K562 (cell line): ENCODE measurements around the gene MYEF2. TPM values are rescaled to one million over a fixed set of nuclear protein-coding genes. Genes with fewer than 3 reads are reported as not detected.

Experiments
- MAFG ChIP-seq: fragments of 450-650 bp; conservative IDR thresholded peaks from 2 replicates; pipeline ENCODE4 v1.6.1; 2016; ENCODE audit warnings: missing genetic modification characterization, missing compliant biosample characterization
- SRSF9 ChIP-seq: fragments of 200-400 bp; formaldehyde crosslinking; IDR thresholded peaks from 2 replicates; pipeline ENCODE4 v1.6.1; 2017; ENCODE audit warnings: low read depth, low read length, borderline replicate concordance
- WHSC1 ChIP-seq: IDR thresholded peaks from one replicate; pipeline ENCODE4 v1.6.1; 2012; ENCODE audit warnings: low read length, control low read depth, inconsistent platforms
- ZFP1 ChIP-seq: fragments of 450-650 bp; formaldehyde crosslinking; IDR thresholded peaks from 2 replicates; pipeline ENCODE4 v1.4.0; 2020; ENCODE audit warnings: mild to moderate bottlenecking, mixed read lengths
- ZNF384 ChIP-seq: IDR thresholded peaks from 2 replicates; pipeline ENCODE4 v1.6.1; 2012; ENCODE audit warnings: low read depth, low read length, improper control_type of control experiment
- ZNF436 ChIP-seq: fragments of 250-450, 450-650 bp; sonication (Bioruptor Pico); formaldehyde crosslinking; IDR thresholded peaks from 2 replicates; pipeline ENCODE4 v1.7.0; 2020; ENCODE audit warnings: mild to moderate bottlenecking
- polyA plus RNA-seq, 8 experiments: library from polyadenylated mRNA; depleted of rRNA in 4 of 8; stranded (reverse) in 5 of 8; unstranded in 3 of 8; fragments of >200 nt; fragmentation: Nextera tagmentation in 2 of 8; fragmentation: Illumina TruSeq in 1 of 8; extraction: Ambion mirVana in 2 of 8; extraction: Trizol in 1 of 8; gene quantifications; 2 replicates each; pipeline versions ENCODE4 v1.2.1 to v1.2.3, GENCODE V29; 2011 to 2014; ENCODE audit warnings: inconsistent platforms in 1 of 8, missing spikeins in 1 of 8
- total RNA-seq, 7 experiments: library from RNA; depleted of rRNA in 6 of 7; stranded (reverse); fragments of >200 nt in 6 of 7; fragmentation: Illumina TruSeq in 2 of 7; extraction: Trizol in 2 of 7; gene quantifications; 2 replicates each; pipeline versions ENCODE4 v1.2.1 to v1.2.3, GENCODE V29; 2011 to 2021; ENCODE audit warnings: low replicate concordance in 1 of 7
- TF ChIP-seq, protein P1 (sequence below): fragments of 450-650 bp; IDR thresholded peaks from 2 replicates; pipeline ENCODE4 v1.6.1; 2016; ENCODE audit warnings: mild to moderate bottlenecking, moderate library complexity
- TF ChIP-seq, protein P2 (sequence below): sonication (generic); formaldehyde crosslinking; IDR thresholded peaks from 2 replicates; pipeline ENCODE4 v1.8.0; 2022; ENCODE audit warnings: mild to moderate bottlenecking, missing genetic modification reagents
- TF ChIP-seq, protein P3 (sequence below): fragments of 450-650 bp; IDR thresholded peaks from 2 replicates; pipeline ENCODE4 v1.6.1; 2016; ENCODE audit warnings: missing biosample characterization, missing genetic modification characterization
- TF ChIP-seq, protein P4 (sequence below): fragments of 250-450 bp; sonication (Bioruptor Pico); IDR thresholded peaks from 2 replicates; pipeline ENCODE4 v1.5.0; 2020; ENCODE audit warnings: mild to moderate bottlenecking, borderline replicate concordance

The MYEF2 gene
- total and polyA plus RNA-seq, 9 of the 15 experiments (the other 6 are each of a cell fraction or from before 2014, with no cell fraction given): 0.03 to 0.82 (median 0.19) TPM

DNA sequence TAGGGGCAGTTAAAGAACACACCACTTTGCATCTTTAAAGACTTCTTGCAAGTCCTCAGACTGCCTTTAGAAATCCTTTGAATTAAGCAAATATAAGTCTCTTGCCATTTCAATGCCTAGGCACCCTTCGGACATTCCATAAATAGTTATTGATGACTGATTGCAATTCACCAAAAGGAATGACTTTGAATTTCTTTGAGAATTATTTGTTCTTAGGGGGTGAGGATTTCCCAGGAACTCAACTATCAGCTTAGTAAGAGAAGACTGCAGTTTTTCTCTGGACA is 495 bp upstream of the MYEF2 start (continued):
- TF ChIP-seq, protein P1, sequence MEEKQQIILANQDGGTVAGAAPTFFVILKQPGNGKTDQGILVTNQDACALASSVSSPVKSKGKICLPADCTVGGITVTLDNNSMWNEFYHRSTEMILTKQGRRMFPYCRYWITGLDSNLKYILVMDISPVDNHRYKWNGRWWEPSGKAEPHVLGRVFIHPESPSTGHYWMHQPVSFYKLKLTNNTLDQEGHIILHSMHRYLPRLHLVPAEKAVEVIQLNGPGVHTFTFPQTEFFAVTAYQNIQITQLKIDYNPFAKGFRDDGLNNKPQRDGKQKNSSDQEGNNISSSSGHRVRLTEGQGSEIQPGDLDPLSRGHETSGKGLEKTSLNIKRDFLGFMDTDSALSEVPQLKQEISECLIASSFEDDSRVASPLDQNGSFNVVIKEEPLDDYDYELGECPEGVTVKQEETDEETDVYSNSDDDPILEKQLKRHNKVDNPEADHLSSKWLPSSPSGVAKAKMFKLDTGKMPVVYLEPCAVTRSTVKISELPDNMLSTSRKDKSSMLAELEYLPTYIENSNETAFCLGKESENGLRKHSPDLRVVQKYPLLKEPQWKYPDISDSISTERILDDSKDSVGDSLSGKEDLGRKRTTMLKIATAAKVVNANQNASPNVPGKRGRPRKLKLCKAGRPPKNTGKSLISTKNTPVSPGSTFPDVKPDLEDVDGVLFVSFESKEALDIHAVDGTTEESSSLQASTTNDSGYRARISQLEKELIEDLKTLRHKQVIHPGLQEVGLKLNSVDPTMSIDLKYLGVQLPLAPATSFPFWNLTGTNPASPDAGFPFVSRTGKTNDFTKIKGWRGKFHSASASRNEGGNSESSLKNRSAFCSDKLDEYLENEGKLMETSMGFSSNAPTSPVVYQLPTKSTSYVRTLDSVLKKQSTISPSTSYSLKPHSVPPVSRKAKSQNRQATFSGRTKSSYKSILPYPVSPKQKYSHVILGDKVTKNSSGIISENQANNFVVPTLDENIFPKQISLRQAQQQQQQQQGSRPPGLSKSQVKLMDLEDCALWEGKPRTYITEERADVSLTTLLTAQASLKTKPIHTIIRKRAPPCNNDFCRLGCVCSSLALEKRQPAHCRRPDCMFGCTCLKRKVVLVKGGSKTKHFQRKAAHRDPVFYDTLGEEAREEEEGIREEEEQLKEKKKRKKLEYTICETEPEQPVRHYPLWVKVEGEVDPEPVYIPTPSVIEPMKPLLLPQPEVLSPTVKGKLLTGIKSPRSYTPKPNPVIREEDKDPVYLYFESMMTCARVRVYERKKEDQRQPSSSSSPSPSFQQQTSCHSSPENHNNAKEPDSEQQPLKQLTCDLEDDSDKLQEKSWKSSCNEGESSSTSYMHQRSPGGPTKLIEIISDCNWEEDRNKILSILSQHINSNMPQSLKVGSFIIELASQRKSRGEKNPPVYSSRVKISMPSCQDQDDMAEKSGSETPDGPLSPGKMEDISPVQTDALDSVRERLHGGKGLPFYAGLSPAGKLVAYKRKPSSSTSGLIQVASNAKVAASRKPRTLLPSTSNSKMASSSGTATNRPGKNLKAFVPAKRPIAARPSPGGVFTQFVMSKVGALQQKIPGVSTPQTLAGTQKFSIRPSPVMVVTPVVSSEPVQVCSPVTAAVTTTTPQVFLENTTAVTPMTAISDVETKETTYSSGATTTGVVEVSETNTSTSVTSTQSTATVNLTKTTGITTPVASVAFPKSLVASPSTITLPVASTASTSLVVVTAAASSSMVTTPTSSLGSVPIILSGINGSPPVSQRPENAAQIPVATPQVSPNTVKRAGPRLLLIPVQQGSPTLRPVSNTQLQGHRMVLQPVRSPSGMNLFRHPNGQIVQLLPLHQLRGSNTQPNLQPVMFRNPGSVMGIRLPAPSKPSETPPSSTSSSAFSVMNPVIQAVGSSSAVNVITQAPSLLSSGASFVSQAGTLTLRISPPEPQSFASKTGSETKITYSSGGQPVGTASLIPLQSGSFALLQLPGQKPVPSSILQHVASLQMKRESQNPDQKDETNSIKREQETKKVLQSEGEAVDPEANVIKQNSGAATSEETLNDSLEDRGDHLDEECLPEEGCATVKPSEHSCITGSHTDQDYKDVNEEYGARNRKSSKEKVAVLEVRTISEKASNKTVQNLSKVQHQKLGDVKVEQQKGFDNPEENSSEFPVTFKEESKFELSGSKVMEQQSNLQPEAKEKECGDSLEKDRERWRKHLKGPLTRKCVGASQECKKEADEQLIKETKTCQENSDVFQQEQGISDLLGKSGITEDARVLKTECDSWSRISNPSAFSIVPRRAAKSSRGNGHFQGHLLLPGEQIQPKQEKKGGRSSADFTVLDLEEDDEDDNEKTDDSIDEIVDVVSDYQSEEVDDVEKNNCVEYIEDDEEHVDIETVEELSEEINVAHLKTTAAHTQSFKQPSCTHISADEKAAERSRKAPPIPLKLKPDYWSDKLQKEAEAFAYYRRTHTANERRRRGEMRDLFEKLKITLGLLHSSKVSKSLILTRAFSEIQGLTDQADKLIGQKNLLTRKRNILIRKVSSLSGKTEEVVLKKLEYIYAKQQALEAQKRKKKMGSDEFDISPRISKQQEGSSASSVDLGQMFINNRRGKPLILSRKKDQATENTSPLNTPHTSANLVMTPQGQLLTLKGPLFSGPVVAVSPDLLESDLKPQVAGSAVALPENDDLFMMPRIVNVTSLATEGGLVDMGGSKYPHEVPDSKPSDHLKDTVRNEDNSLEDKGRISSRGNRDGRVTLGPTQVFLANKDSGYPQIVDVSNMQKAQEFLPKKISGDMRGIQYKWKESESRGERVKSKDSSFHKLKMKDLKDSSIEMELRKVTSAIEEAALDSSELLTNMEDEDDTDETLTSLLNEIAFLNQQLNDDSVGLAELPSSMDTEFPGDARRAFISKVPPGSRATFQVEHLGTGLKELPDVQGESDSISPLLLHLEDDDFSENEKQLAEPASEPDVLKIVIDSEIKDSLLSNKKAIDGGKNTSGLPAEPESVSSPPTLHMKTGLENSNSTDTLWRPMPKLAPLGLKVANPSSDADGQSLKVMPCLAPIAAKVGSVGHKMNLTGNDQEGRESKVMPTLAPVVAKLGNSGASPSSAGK: no peak
- TF ChIP-seq, protein P2, sequence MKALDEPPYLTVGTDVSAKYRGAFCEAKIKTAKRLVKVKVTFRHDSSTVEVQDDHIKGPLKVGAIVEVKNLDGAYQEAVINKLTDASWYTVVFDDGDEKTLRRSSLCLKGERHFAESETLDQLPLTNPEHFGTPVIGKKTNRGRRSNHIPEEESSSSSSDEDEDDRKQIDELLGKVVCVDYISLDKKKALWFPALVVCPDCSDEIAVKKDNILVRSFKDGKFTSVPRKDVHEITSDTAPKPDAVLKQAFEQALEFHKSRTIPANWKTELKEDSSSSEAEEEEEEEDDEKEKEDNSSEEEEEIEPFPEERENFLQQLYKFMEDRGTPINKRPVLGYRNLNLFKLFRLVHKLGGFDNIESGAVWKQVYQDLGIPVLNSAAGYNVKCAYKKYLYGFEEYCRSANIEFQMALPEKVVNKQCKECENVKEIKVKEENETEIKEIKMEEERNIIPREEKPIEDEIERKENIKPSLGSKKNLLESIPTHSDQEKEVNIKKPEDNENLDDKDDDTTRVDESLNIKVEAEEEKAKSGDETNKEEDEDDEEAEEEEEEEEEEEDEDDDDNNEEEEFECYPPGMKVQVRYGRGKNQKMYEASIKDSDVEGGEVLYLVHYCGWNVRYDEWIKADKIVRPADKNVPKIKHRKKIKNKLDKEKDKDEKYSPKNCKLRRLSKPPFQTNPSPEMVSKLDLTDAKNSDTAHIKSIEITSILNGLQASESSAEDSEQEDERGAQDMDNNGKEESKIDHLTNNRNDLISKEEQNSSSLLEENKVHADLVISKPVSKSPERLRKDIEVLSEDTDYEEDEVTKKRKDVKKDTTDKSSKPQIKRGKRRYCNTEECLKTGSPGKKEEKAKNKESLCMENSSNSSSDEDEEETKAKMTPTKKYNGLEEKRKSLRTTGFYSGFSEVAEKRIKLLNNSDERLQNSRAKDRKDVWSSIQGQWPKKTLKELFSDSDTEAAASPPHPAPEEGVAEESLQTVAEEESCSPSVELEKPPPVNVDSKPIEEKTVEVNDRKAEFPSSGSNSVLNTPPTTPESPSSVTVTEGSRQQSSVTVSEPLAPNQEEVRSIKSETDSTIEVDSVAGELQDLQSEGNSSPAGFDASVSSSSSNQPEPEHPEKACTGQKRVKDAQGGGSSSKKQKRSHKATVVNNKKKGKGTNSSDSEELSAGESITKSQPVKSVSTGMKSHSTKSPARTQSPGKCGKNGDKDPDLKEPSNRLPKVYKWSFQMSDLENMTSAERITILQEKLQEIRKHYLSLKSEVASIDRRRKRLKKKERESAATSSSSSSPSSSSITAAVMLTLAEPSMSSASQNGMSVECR (CRISPR knock-in tag): no peak
- TF ChIP-seq SRSF9 (no peak), MAFG (tag) (no peak), ZNF436 (no peak), ZNF384 (no peak), WHSC1 (no peak), ZFP1 (no peak)
- TF ChIP-seq, protein P3, sequence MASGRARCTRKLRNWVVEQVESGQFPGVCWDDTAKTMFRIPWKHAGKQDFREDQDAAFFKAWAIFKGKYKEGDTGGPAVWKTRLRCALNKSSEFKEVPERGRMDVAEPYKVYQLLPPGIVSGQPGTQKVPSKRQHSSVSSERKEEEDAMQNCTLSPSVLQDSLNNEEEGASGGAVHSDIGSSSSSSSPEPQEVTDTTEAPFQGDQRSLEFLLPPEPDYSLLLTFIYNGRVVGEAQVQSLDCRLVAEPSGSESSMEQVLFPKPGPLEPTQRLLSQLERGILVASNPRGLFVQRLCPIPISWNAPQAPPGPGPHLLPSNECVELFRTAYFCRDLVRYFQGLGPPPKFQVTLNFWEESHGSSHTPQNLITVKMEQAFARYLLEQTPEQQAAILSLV: no peak
- TF ChIP-seq, protein P4, sequence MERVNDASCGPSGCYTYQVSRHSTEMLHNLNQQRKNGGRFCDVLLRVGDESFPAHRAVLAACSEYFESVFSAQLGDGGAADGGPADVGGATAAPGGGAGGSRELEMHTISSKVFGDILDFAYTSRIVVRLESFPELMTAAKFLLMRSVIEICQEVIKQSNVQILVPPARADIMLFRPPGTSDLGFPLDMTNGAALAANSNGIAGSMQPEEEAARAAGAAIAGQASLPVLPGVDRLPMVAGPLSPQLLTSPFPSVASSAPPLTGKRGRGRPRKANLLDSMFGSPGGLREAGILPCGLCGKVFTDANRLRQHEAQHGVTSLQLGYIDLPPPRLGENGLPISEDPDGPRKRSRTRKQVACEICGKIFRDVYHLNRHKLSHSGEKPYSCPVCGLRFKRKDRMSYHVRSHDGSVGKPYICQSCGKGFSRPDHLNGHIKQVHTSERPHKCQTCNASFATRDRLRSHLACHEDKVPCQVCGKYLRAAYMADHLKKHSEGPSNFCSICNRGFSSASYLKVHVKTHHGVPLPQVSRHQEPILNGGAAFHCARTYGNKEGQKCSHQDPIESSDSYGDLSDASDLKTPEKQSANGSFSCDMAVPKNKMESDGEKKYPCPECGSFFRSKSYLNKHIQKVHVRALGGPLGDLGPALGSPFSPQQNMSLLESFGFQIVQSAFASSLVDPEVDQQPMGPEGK (CRISPR knock-in tag): no peak
